Mesothelial cell of epicardium (in vitro differentiated cells): ENCODE data around the gene N4BP3. TPM values are rescaled to one million over a fixed set of nuclear protein-coding genes. Genes with fewer than 3 reads are reported as not detected.

ENCODE experiments used
- DNase-seq, 2 experiments: peaks; one replicate each; pipeline ENCODE4 v3.0.0; 2021; ENCODE audit warnings: low spot score in 2 of 2; ENCODE audit not compliant: unreplicated experiment in 2 of 2
- H3K27ac Mint-ChIP-seq: 2 replicates; pipeline ENCODE4 v1.8.0; 2021; ENCODE audit warnings: mixed read lengths
- H3K27me3 Mint-ChIP-seq: 2 replicates; pipeline ENCODE4 v1.8.0; 2021; ENCODE audit warnings: low read depth, mixed read lengths
- H3K36me3 Mint-ChIP-seq: 2 replicates; pipeline ENCODE4 v1.8.0; 2021; ENCODE audit warnings: mixed read lengths
- H3K4me1 Mint-ChIP-seq: 2 replicates; pipeline ENCODE4 v1.8.0; 2021; ENCODE audit warnings: mixed read lengths
- H3K4me3 Mint-ChIP-seq: 2 replicates; pipeline ENCODE4 v1.8.0; 2021; ENCODE audit warnings: mild to moderate bottlenecking, moderate library complexity, mixed read lengths
- H3K9me3 Mint-ChIP-seq: 2 replicates; pipeline ENCODE4 v1.8.0; 2021; ENCODE audit warnings: mixed read lengths
- total RNA-seq: library from RNA; stranded (reverse); gene quantifications from 3 replicates; pipeline ENCODE4 v1.2.1, GENCODE V29; 2021
- TF ChIP-seq, protein P1 (sequence below): fragments of 200-600 bp; sonication (generic); IDR thresholded peaks from one replicate; pipeline ENCODE4 v1.5.0; 2021; ENCODE audit warnings: antibody characterized with exemption; ENCODE audit not compliant: unreplicated experiment

N4BP3 gene
- total RNA-seq, 1 donor from 2014 or later: 1.8 TPM

DNA sequence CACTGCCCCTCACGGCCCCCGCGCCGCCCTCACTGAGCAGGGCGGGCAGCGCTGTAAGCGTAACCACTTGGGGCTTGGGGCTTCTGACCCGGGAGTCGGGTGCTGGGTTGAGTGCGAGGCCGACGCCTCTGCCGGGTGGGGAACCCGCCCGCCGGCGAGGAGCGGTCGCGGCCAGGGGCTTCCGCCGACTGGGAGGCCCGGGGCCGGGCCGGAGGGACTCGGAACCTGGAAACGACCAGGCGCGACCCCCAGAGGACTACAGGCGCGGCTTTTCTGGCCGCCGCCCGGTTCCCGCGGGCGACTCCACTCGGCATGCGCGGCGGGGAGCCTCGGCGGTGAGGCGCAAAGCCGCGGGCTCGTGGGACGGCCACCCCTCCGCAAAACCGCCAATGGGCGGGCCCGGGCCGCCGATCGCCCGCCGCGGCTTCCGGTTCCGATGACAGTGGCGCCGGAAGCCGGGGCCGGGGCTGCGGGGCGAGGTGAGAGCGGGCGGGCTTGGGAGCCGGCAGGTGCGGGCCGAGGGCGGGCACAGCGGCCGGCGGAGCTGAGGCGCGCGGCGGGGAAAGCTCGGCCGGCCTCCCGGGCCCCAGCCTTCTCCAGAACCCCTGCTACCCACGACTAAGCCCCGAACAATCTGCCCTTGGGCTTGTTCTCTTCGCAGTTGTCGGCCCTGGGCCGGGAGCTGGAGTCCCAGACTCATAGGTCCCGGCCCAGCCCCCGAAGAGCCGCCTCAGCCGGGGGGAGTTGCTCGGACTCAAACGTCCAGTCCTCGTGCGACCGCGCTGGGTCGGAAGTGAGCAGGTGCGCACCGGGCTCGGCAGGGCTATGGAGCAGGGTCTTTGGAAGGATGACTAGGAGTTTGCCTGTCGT lies 17.5 kb downstream of the N4BP3 start, which contains the start of gene RMND5B:
RMND5B (plus strand) TSS at position 439 of the 870 bp plus-strand sequence. CDS start 7,106 bp downstream, outside the sequence.
- peak; percentile 68 to 85 for DNase-seq
- Mint-ChIP-seq H3K27me3 (no peaks in the 10 kb centered on the region), H3K4me3 (peak within 1 kb of the TSS; percentile 90), H3K9me3 (no peaks in the 10 kb centered on the region), H3K36me3 (peaks cover 11% of the 10 kb centered on the region), H3K4me1 (peaks cover 17% of the 10 kb centered on the region), H3K27ac (peak within 1 kb of the TSS; percentile 89)
- TF ChIP-seq, protein P1, sequence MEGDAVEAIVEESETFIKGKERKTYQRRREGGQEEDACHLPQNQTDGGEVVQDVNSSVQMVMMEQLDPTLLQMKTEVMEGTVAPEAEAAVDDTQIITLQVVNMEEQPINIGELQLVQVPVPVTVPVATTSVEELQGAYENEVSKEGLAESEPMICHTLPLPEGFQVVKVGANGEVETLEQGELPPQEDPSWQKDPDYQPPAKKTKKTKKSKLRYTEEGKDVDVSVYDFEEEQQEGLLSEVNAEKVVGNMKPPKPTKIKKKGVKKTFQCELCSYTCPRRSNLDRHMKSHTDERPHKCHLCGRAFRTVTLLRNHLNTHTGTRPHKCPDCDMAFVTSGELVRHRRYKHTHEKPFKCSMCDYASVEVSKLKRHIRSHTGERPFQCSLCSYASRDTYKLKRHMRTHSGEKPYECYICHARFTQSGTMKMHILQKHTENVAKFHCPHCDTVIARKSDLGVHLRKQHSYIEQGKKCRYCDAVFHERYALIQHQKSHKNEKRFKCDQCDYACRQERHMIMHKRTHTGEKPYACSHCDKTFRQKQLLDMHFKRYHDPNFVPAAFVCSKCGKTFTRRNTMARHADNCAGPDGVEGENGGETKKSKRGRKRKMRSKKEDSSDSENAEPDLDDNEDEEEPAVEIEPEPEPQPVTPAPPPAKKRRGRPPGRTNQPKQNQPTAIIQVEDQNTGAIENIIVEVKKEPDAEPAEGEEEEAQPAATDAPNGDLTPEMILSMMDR: no peak

DNA sequence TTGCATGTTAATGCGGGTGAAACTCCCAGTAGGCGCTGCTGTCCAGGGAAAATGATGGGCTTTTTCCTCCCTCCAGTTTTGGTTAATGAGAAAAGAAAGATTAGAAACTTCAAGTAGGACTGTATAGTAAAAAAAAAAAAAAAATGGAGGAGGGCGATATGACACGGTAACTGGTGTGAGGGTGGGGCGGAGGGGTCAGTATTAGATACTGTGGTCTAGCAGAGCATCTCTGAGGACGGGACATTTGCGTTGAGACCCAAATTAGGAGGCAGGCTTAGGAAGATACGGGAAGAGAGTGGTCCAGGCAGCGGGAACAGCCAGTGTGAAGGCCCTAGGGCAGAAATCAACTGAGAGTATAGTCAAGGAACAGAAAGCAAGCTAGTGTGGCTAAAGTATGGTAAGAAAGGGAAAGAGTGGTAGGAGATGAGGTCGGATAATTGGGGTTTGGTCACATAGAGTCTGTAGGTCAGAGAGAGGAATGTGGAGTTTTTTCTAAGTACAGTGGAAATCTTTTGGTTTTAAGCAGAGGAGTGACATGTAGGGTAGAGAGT lies 18.2 kb downstream of the N4BP3 start:
- Mint-ChIP-seq H3K4me1 (peaks cover 15% of the 10 kb centered on the region), H3K27ac (peak overlapping the region; percentile 89)

DNA sequence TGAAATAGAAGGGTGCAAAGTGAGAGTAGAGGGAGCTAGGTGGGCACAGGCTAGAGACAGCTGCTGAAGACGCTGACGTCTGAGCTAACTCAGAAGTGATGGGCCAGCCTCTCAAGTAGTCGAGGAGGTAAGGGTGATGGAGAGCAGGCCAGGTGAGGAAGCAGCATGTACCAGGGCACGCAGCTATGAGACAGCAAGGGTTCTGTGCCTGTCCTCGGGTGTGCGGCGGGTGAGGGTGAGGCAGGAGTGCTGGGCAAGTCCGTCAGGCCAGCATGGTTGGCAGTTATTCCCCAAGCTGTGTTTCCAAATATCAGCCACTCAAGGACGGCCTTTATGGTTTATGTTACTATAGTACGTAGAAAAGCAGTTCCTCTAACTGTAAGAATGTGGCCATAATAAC lies 23.7 kb downstream of the N4BP3 start:
- DNase-seq: no peak
- peaks cover 22% of the 10 kb centered on the region for H3K36me3 Mint-ChIP-seq
- H3K4me1 Mint-ChIP-seq: peaks cover 2% of the 10 kb centered on the region
- no peaks in the 10 kb centered on the region for H3K9me3 Mint-ChIP-seq
- no peak overlapping the region for H3K4me3 Mint-ChIP-seq
- no peak overlapping the region for H3K27ac Mint-ChIP-seq
- TF ChIP-seq, protein P1: no peak
- no peaks in the 10 kb centered on the region for H3K27me3 Mint-ChIP-seq

More for the DNA sequence above, 18.2 kb downstream of the N4BP3 start:
- Mint-ChIP-seq H3K36me3 (peaks cover 11% of the 10 kb centered on the region), H3K27me3 (no peaks in the 10 kb centered on the region), H3K9me3 (no peaks in the 10 kb centered on the region), H3K4me3 (peak overlapping the region; percentile 90)
- TF ChIP-seq, protein P1: no peak
- no peak for DNase-seq

DNA sequence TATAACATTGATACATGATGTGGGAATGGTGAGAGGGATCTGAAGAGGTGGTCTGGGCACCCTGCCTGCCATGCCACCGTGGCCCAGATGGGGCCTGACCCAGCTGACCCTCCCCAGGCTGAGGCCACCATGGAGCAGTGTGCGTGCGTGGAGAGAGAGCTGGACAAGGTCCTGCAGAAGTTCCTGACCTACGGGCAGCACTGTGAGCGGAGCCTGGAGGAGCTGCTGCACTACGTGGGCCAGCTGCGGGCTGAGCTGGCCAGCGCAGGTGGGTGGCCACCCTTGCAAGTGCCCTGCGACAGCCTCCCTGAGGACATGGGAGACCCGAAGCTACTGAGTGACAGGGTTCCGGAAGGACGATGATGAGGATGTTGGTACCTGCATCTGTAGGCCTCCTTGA lies 24.7 kb downstream of the N4BP3 start:
- DNase-seq: no peak

DNA sequence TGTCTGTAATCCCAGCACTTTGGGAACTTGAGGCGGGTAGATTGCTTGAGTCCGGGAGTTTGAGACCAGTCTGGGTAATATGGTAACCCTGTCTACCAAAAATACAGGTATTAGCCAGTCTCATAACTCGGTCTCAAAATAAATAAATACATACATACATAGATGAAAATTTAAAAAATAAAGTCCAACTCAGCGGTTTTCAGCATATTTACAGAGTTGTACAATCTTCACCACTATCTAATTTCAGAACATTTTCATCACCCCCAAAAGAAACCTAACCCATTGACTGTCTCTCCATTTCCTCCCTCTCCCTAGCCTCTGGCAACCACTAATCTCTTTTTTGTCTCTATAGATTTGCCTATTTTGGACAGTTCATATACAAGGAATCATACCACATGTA lies 28.2 kb downstream of the N4BP3 start:
- no peaks in the 10 kb centered on the region for H3K4me1 Mint-ChIP-seq
- peaks cover 23% of the 10 kb centered on the region for H3K36me3 Mint-ChIP-seq
- no peak for DNase-seq
- no peaks in the 10 kb centered on the region for H3K27me3 Mint-ChIP-seq
- H3K27ac Mint-ChIP-seq: no peak overlapping the region
- TF ChIP-seq, protein P1: no peak
- H3K9me3 Mint-ChIP-seq: no peaks in the 10 kb centered on the region
- no peak overlapping the region for H3K4me3 Mint-ChIP-seq

More for the DNA sequence above, 24.7 kb downstream of the N4BP3 start:
- Mint-ChIP-seq H3K4me3 (no peak overlapping the region), H3K9me3 (no peaks in the 10 kb centered on the region), H3K27me3 (no peaks in the 10 kb centered on the region), H3K36me3 (peaks cover 25% of the 10 kb centered on the region), H3K27ac (no peak overlapping the region), H3K4me1 (no peaks in the 10 kb centered on the region)
- TF ChIP-seq, protein P1: no peak
